GM12865 (cell line): ENCODE data around the gene IL2RA.
A peak's percentile ranks its signal among the peaks of the same experiment; 100 is the strongest.
"Not testable (repeated sequence)": the region's sequence is repeated elsewhere in the genome, so short reads cannot be mapped to it uniquely, and the experiment has no call there.

ENCODE experiments used
- DNase-seq: peaks from one replicate; pipeline ENCODE4 v3.0.0; 2010; ENCODE audit warnings: low read depth
- H3K4me3 ChIP-seq: 2 replicates; pipeline ENCODE4 v1.5.1; 2011; ENCODE audit warnings: mild to moderate bottlenecking, low read depth, low read length, control low read depth
- CTCF ChIP-seq: IDR thresholded peaks from 2 replicates; pipeline ENCODE4 v1.5.1; 2011; ENCODE audit warnings: low read length, control low read depth, low read depth, inconsistent platforms; ENCODE audit not compliant: insufficient read depth; ENCODE audit errors: missing control alignments

IL2RA gene

DNA sequence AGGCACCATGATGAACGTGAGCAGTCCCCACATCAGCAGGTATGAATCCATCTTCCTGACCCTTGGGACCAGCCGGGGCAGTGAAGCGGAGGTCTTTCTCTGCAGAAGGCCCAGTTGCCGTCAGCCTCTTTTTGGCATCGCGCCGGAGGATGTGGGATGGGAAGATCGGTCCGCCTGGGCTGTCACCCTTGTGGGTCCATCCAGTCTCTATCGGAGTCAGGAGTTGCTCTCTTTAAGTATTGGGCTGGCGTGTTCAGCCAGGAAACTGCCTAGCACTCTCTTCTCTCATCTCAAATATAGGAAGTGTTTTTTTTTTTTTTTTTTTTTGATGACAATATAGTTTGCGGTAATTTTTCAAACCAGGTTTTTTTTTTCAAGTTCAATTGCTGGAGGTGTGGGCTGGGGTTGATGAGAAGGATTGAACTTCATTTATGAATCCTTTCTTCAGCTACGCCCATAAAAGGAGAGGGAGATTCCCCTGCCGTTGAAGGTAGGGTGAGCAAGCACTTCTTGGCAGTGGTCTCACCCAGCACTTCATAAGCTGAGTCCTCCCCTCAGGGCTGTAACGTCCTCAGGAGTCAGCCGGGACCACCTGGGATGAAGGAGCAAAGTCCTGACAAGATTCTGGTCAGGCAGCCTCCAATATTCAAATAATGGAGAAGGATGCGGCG, at the start of gene IL2RA:
Gene IL2RA (minus strand): TSS at position 267 of the 671 bp plus-strand sequence. CDS start 216 bp downstream, at position 51.
- no peak for TF ChIP-seq CTCF
- peak within 1 kb of the TSS; percentile 31 for H3K4me3 ChIP-seq
- no peak for DNase-seq

- no peak for DNase-seq
- no peak overlapping the region for H3K4me3 ChIP-seq
- TF ChIP-seq CTCF, result no peak
Measured at GRCh38 chr10:6110136-6110535, 48.0 kb upstream of the IL2RA start.

- DNase-seq, result no peak
- TF ChIP-seq CTCF, result no peak
- H3K4me3 ChIP-seq, result no peak overlapping the region
Measured at GRCh38 chr10:6109444-6109775, 47.2 kb upstream of the IL2RA start.

GRCh38 chr10:6108631-6109443, 46.7 kb upstream of the IL2RA start:
- TF ChIP-seq CTCF, result peak; percentile 56
- no peak overlapping the region for H3K4me3 ChIP-seq
- peak; percentile 62 for DNase-seq

GRCh38 chr10:6108072-6108471, 45.9 kb upstream of the IL2RA start:
- H3K4me3 ChIP-seq, result no peak overlapping the region
- no peak for TF ChIP-seq CTCF
- DNase-seq, result no peak

GRCh38 chr10:6107616-6108015, 45.4 kb upstream of the IL2RA start:
- not testable (repeated sequence) for DNase-seq, H3K4me3 ChIP-seq

GRCh38 chr10:6103591-6103990, 41.4 kb upstream of the IL2RA start:
- H3K4me3 ChIP-seq, result no peak overlapping the region
- DNase-seq, result no peak
- TF ChIP-seq CTCF, result no peak
